Measurements from ENCODE around the gene CRISPLD2.
"Not testable (repeated sequence)": the region's sequence is repeated elsewhere in the genome, so short reads cannot be mapped to it uniquely, and the experiment has no call there.

Gene CRISPLD2

DNA sequence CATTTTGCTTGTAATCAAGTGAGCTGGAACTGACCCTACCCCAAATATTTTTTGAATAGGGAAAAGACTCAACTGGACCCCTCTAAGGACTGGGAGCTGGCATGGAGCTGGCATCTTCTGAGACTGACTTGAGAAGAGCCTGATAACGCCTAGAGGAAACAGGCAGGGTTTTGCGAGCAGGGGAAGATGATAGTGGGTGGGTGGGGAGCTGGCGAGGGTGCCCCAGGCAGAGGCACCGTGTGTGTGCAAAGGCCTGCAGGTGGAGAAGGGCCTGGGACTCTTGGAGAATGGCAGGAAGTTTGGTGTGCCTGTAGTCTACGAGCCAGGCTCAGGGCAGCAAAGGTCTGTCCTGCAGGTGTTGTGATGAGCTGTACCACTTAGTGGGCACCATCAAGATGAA lies 4.1 kb downstream of the CRISPLD2 start:
- DNase-seq = no peak

DNA sequence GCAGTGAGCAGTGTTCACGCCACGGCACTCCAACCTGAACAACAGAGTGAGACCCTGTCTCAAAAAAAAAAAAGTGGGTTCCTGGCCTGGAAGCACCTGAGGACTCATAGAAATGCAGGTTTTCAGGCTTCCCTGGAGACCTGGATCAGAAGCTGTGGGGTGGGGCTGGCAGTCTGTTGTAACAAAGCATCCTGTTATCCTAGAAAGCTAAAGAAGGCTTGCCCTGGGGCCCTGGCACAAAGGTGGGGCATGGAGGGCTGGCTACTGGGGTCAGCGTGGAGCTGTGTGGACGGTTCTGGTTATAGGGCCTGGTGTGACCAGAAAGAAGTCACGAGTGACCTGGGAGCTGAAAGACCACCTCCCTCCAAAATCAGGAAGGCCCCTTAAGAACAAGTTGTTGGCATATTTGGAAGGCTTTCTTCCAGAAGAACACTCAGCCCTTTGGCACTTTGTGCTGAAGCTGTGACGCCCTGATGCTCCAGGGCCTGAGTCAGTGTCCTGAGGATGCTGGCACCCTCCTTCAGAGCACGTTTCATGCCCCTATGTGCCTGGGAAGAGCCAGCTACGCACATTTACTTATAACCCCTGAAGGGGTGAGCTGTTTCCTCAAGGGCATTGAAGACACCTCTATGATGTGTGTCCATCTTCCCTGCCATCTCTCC lies 6.2 kb downstream of the CRISPLD2 start:
- DNase-seq = no peak

DNA sequence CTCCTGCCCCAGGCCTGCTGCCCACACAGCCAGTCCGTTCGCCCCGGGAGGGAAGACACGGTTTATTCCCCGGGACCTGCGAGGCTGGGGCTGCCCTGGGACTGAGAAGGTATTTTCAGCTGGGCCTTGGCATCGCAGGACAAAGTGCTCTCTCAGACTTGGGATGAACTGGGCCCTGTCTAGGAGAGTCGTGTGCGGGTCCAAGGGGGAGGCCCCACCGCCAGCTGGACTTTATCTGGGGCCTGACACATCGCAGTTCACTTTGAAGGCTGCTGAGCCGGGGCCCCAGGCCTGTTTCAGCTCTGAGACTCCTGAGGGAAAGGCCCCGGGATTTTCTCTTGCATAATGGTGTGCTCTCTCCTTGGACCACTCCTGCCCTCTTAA lies 6.8 kb downstream of the CRISPLD2 start:
- DNase-seq = no peak

DNA sequence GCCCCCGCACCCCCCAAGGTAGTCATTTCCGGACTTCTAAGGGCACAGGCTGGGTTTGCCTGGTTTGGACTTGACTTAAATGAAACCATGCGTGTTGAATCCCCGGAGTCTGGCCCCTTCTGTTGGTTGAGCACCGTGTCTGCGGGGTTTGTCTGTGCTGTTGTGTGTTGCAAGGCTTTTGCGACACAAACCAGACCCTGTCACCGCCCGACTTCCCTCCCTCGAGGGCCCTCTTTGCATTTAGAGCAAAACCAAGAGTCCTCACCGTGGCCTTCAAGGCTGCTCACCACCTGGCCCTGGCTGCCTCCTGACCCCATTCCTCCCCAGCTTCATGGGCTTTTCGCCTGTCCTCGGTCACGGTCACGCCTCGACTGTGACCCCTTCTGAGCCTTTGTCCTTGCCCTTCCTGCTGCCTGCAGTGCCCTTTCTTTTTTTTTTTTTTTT lies 7.4 kb downstream of the CRISPLD2 start:
- DNase-seq = no peak

DNA sequence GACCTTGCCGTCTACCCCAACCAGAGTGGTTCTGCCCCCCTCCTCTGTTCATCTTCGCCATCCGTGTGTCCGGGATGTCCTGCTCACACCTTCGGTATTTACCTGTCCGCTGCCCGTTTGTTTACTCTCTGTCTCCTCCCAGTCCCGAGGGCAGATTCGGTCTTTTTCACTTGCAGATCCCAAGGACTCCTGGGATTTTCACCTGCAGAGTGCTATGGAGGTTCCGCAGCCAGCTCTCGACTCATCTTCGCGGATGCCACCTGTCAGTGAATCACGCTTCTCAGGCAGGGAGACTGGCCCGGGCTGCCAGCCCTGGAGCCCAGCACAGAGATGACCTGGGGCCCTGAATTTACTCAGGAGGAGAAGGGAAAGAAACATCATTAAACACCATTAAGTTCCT lies 8.1 kb downstream of the CRISPLD2 start:
- no peak for DNase-seq

DNA sequence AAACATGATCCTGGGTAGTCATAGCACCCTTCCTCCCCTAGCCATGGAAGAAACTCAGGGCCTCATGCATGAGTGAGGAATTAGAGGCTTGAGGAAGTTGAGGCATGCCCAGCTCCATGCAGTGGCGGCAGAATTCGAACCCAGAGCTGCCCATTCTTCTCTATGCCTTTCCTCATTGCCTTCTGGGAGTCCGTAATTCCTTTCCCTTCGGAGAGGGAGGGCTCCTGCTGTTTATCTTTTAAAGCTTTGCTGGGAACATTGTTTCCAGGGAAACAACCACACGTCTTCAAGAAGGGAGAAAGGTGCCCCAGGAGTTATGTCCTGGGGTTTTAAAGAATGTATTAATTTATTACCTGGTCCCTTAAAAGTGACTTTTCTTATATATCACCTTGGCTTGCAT lies 8.5 kb downstream of the CRISPLD2 start:
- DNase-seq = no peak

DNA sequence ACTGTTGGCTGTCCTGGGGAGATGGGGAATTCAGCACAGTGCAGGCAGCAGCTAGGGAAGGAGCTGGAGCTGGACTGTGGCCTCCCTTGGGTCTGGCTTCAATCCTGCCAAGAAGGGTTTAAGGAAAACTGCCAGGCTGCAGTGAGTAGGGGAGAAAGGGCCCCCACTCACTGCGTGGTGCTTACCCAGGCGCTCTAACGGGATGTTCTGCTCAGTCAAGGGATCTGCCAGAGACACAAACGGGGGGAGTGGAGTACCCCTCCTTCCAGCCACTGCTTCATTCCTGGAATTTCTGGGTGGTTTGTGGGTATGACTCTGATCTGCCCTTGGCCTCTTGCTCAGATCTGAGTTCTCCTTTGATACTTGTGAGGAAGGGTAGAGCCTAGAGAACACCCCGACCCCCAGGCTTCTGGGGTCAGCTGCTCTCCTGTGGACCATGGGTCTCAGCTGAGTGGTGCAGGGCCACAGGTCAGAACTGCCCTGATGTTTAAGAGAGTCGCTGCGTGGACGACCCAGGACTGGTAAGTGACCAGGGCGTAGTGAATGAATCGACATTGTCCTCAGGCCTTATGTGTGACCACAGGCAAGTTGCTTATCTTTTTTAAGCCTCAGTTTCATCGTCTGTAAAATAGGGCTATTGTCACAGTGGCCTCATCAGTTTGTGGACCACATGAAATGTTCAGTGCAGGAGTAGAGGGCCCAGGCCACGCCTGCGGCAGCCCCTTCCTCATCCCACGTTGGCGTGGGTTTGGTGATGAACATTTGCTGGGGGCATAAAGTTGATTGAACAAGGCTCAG lies 9.6 kb downstream of the CRISPLD2 start:
- no peak for DNase-seq

DNA sequence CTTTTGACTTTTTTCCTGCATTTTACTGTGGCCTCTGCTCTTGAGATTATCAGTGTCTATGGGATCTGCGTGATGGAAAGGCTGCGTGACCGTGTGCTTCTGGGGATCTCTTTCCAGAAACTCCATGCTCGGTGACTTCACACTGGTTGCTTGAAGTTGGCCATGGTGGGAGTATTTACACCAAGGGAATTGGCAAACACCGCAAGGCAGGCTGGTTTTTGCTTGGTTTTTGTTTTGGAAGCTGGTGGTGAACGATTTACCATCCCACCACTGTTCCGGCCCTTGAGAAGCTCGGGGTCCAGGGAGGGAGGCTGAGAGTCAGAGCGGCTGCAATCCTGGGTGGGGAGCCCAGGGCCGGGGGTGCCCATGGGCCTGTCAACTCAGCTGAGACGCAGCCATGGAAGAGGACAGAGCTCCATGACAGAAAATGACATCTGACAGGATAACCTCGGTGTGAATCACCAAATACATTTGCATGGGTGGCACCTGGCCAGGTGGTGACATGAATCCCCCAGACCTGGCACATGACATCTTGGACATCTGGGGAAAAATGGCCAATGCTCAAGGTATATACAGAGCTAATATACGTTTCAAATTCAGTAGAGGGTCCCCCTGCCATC lies 11.1 kb downstream of the CRISPLD2 start:
- DNase-seq = no peak

DNA sequence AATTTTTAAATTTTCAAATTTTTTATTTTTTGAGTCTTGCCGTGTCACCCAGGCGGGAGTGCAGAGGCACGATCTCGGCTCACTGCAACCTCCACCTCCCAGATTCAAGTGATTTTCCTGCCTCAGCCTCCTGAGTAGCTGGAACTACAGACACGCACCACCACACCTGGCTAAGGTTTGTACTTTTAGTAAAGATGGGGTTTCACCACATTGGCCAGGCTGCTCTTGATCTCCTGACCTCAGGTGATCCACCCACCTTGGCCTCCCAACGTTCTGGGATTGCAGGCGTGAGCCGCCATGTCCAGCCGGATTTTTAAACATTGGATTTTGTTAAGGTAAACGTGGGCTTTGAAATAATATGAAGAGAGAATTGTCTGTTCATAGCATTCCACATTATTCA lies 11.9 kb downstream of the CRISPLD2 start:
- not testable (repeated sequence) for DNase-seq

DNA sequence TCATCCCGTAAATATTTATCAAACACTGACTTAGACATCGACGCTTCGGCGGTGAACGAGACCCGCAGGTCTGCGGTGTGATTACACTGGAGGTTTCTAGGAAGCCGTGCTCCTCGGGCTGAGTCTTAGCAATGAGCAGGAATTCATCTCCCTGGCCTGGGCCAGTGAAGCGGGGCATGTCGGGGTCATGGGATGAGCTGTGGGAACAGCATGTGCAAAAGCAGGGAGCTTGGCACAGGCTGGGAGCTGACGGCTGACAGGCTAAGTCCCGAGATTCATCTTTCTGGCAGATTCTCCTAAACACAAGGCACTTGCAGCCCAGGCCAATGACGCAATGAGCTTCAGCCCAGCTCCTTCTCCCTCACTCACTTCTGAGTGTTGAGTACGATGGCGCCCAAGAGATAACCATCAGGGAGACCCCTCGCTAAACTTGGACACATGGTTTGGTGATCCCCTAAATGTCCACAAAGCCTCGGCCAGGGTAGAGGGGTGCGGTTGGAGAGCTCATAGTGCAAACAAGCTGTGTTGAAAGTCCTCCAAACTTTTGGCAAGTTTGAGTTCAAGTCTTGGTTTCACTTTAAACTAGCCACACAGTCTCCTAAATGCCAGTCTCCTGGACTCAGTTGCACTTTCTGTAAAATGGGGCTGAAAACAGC lies 12.8 kb downstream of the CRISPLD2 start:
- DNase-seq = no peak

DNA sequence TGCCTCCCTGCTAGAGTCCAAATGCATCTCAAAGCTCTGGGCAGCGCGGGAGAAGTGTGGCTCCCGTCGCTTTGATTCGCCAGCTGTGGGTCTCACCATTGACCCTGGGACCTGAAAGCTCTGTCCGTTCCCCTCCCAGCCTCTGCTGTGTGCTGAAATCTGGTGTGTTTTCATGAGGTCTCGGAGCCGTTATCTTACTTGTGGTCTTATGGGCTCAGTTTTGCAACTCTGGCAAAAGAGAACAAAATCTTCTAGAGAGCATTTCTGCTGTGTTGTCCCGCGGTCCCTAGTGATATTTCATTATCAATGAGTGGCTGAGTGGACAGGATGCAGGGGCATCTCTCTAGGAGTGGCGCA lies 13.3 kb downstream of the CRISPLD2 start:
- DNase-seq = no peak

DNA sequence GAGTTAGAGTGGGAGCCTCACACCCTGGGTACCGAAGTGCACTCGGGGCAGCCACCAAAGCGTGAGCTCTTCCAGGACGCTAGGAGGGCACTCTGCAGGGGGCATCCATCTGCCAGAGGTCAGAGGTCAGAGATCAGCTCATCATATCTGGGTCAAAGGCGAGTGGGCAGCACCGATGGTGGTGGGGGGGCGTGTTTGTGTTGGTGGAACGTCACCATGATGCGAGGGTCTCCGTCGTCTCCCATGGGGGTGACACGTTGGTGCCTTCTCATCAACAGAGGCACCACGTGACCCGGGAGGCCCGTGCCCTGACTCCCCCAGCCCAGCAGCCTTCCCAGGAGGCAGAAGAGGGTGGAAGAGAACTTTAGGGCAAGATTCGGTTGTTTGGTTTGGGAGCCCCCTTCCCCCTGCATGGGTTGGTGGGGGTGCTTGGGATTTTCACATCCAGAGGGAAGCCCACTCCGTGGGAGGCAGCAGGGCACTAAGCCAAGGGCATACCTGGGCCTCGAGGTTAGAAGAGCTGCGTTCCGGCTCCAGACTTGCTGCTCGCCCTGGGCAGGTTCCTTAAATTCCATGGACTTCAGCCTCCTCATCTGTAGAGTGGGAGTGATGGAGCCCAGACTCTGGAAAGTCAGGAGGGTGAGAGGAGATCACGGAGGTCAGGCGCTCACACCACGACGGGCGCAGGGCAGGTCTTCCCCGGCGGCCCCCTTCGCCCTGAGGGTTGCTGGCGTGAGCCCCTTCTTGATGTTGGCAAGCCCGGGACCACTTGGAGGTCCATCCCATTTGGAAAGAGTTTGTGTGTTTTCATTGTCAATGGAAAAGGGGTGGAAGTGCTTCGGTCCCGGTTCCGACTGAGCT lies 14.0 kb downstream of the CRISPLD2 start:
- no peak for DNase-seq

DNA sequence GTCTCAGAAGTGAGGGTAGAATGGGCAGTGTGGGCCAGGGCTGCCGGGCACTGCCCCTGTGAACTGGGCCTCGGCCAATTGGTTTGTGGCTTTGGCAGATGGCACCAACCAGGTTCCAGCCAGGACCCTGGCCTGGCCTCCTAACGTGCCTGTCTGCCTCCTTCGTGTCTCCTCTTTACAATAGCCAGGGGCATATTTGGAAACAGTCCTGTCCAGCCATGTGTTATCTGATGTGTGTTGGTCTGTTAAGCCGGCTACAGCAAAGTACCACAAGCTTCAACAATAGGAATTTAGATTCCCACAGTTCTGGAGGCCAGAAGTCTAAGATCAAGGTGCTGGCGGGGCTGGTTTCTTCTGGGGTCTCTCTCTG lies 14.6 kb downstream of the CRISPLD2 start:
- no peak for DNase-seq

DNA sequence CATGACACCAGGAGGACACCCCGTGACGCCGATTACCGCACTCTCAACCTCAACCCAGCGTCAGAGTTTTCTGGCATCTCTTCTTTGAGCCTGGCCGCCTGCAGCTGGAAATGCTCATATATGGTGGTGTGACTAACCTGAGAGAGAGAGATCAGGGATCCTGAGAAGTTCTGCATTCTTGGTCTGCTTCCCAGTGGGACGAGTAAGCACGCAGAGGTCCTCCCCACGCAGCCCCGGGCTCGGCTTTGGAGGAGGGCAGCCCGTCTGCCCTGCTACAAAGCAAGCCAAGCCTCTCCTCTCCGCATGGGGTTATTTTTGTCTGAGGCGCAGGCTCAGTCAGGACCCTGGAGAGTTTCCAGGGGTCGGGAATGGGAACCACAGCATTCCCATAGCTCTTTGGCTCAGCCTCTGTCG lies 16.5 kb downstream of the CRISPLD2 start:
- no peak for DNase-seq

DNA sequence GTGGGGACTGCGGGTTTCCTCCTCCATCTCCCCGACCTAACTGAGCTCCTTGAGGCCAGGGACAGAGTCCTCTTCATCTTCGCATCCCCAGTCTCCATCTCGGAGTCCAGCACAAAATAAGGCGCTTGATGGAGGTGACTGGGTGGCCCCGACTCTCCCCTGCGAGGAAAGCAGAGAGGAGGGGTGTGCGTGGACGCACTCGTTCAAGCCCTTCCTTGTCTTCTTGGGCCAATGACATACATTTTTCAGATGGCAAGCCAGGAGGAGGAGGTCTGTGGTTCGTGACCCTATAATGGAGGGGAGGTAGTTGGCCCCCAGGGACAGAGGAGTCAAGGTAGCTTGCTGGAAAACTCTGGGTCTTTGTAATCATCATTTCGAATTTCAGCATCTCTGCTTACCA lies 17.2 kb downstream of the CRISPLD2 start:
- DNase-seq = no peak

DNA sequence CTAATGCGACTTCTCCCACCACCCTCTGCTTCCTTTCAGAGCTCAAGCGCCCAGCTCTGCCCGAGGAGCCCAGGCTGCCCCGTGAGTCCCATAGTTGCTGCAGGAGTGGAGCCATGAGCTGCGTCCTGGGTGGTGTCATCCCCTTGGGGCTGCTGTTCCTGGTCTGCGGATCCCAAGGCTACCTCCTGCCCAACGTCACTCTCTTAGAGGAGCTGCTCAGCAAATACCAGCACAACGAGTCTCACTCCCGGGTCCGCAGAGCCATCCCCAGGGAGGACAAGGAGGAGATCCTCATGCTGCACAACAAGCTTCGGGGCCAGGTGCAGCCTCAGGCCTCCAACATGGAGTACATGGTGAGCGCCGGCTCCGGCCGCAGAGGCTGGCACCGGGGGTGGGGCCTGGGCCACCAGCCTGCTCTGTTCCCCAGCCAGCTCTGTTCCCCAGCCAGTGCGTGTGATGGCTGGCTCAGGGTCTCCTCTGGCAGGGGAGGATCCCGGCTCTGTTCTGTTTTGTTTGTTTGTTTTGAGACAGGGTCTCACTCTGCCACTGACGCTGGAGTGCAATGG lies 18.7 kb downstream of the CRISPLD2 start:
- DNase-seq = no peak

DNA sequence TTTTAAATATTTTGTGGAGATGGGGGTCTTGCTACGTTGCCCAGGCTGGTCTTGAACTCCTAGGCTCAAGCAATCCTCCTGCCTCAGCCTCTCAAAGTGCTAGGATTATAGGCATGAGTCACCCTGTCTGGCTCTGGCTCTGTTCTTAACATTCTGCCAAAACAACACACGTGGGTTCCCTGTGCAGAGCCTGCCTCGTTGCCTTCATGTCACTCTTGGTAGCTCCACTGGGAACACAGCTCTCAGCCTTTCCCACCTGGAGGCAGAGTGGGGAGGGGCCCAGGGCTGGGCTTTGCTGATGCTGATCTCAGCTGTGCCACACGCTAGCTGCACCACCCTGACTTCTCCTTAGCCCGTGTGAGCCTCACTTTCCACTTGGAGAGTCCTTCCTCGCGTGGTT lies 19.3 kb downstream of the CRISPLD2 start:
- no peak for DNase-seq

DNA sequence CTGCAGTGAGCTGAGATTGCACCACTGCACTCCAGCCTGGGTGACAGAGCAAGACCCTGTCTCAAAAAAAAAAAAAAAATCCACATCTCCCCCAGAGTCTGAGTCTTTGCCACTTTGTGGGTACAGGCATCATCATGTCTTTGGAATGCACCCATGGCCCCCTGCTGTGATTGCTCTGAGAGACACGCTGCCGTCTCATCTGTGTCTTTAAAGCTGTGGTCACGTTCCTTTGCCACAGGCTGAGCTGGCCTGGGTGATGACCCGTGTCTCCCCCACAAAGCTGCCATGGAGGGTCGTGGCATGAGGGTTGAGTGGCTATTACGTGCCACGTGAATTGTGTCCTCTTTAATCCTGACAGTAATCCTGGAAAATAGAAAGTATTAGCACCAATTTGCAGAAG lies 20.2 kb downstream of the CRISPLD2 start:
- no peak for DNase-seq

DNA sequence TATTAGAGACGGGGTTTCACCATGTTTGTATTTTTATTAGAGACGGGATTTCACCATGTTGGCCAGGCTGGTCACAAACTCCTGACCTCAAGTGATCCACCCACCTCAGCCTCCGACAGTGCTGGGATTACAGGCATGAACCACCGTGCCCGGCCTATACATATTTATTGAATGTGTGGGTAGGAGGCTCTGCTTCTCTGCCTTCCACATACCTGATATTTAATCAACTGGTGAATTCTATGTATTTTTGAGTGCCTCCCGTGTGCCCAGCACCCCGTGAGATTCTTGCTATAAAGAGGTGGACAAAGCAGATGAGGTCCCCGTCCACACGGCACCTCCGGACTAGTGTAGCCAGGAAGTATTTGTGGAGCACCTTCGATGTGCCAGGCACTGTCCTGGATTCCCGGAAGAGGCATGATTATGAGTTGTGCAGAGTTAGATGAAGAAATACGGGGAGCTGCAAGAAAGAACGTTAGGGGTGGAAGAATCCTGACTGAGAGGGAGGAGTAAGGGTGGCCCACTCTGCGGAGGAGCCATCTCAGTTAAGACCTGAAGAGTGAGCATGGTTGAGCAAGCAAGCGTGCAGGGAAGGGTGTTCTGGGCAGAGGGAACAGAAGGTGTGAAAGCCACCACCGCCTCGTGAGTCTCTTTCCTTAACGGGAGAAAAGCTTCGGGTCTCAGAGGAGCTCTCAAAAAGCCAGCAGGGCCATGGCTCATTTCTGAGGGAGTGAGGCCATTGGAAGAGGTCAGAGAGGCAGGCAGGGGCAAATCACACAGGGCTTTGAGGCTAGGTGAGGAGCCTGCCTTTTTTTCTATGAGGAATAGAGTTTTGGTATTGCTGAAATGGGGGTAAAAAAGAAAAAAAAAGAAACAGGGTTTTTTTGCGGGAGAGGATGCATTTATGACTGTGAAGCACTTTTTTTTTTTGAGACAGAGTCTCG lies 21.2 kb downstream of the CRISPLD2 start:
- no peak for DNase-seq

DNA sequence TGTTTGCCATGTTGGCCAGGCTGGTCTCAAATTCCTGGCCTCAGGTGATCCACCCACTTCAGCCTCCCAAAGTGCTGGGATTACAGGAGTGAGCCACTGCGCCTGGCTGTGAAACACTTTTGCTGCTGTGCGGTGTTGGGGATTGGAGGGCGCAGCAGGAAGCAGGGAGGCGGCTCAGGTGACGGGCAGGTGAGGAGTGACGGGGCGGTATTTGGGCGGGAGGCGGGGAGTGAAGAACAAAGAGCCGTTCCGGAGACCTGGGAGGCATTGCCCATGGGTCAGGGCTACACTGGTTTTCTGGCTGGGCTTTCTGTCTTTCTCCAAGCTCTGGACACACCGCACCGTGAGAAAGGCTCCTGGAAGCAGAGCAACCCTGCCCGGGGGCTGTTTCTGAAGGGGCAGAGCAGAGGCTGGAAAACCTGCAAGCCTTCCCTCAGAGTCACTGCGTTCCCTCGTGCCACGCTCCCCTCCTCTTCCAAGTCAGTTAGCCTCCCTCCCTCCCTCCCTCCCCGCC lies 22.1 kb downstream of the CRISPLD2 start:
- no peak for DNase-seq

DNA sequence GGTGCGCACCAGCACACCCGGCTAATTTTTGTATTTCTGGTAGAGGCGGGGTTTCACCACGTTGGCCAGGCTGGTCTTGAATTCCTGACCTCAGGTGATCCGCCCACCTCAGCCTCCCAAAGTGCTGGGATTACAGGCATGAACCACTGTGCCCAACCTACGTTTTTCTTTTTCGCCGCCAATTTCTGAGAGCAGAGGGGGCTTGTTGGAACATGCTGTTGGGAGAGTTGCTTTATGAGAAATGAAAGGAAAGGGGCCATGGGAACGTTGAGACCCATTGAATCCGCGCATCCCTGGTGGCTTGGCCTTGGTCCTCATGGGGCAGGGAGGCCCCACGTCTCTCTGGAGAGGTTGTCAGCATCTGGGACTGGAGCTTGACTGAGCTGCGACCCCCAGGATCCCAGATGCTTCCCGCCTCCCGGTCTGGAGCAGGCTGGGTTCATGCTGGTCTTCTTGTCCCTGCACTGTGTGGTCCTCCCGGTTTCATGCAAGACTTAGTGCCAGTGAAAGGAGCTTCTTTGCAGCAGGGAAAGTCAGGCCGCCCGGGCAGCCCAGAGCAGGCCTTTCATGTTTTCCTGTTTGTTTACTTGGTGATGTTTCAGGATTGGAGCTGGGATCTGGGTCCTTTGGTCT lies 22.8 kb downstream of the CRISPLD2 start:
- DNase-seq = no peak
